Activated naive CD4-positive, alpha-beta T cell treated with anti-CD3 and anti-CD28 coated beads for 36 hours (primary cell): ENCODE results near the gene PTPRN2. TPM values are rescaled to one million over a fixed set of nuclear protein-coding genes. Genes with fewer than 3 reads are reported as not detected.

Experiments
- CTCF ChIA-PET: fragments of 350-600 bp; sonication (Branson Sonifier 250); formaldehyde crosslinking; loops from one replicate; lab custom pipeline; 2021; ENCODE audit warnings: antibody characterized with exemption; lab: Charles Lee
- DNase-seq: peaks from one replicate; pipeline ENCODE4 v3.0.0-alpha.2; 2020
- H3K27ac Mint-ChIP-seq: one replicate; pipeline ENCODE4 v1.8.0; 2021; ENCODE audit warnings: mild to moderate bottlenecking, mixed read lengths
- H3K27me3 Mint-ChIP-seq: one replicate; pipeline ENCODE4 v1.8.0; 2021; ENCODE audit warnings: low read depth, mixed read lengths
- H3K36me3 Mint-ChIP-seq: one replicate; pipeline ENCODE4 v1.8.0; 2021; ENCODE audit warnings: low read depth, mixed read lengths
- H3K4me1 Mint-ChIP-seq: one replicate; pipeline ENCODE4 v1.8.0; 2021; ENCODE audit warnings: low read depth, mixed read lengths
- H3K4me3 Mint-ChIP-seq: one replicate; pipeline ENCODE4 v1.8.0; 2021; ENCODE audit warnings: mild to moderate bottlenecking, moderate library complexity, mixed read lengths
- H3K9me3 Mint-ChIP-seq: one replicate; pipeline ENCODE4 v1.8.0; 2021; ENCODE audit warnings: mixed read lengths
- intact Hi-C: fragments of 100-400 bp; cut with micrococcal nuclease; formaldehyde crosslinking; loops from one replicate; pipeline ENCODE4 v1.15.1; 2023
- total RNA-seq, 2 experiments: library from RNA; stranded (reverse); gene quantifications; one replicate each; pipeline ENCODE4 v1.2.3, GENCODE V29; 2021

PTPRN2 gene
- total RNA-seq, 2 experiments from 2014 or later = 0.54 to 0.62 TPM

DNA sequence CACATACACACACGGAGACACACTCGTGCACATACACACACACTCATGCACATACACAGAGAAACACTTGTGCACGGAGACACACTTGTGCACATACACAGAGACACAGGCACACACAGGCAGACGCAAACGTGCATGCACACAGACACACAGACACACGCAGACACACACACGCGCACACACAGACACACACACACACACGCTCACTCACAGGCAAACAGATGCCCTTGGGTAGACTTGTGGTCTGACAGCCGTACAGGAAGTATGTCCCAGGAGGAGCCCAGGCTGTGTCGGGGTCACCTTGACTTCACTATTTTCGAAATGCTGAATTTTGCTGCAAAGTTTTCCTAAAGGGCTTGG, 712.8 kb downstream of the PTPRN2 start:
- no peaks in the 10 kb centered on the region for H3K36me3 Mint-ChIP-seq
- H3K27me3 Mint-ChIP-seq = no peaks in the 10 kb centered on the region
- intact Hi-C loops = loop anchor here (1.0 to 10.0 kb wide), 6 partner anchors 24 to 477 kb away; no protein-coding TSS in a partner anchor
- H3K4me1 Mint-ChIP-seq = peaks cover 45% of the 10 kb centered on the region
- no peaks in the 10 kb centered on the region for H3K9me3 Mint-ChIP-seq
- peak overlapping the region; percentile 60 for H3K4me3 Mint-ChIP-seq
- CTCF ChIA-PET = interaction anchor here (0.8 to 1.0 kb wide), 3 partner anchors 11 to 252 kb away, joined by 3 read pairs; no protein-coding TSS in a partner anchor
- H3K27ac Mint-ChIP-seq = no peak overlapping the region
- DNase-seq = peak; percentile 22

DNA sequence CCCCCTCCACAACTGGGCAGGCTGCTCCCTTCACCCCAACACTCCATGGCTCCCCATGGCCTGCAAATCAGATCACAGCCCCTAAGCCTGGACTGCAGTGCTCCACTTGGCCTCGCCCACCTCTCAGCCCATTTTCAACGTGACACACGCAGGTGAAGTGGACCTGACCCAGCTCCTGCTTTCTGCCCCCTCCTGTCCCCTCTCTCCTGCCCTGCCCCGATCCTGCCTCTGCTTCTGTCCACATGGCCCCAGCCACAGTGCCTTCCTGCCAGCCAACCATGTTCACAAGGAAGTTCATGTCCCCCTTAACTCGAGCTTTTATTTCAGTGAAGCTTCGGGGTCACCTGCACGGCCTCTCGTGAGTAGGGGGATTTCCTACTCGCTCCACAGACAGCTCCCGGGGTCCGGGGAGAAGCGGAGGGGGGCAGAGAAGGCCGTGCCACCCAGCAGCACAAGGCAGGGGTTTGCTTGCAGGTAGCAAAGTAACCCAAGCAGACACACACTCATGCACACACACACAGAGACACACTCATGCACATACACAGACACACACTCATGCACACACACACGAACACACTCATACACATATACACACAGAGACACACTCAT, 713.3 kb downstream of the PTPRN2 start:
- Mint-ChIP-seq H3K27me3 (no peaks in the 10 kb centered on the region), H3K27ac (no peak overlapping the region), H3K36me3 (no peaks in the 10 kb centered on the region), H3K9me3 (no peaks in the 10 kb centered on the region), H3K4me1 (peaks cover 45% of the 10 kb centered on the region), H3K4me3 (no peak overlapping the region)
- intact Hi-C loops = loop anchor here (2.0 to 10.0 kb wide), 3 partner anchors 24 to 370 kb away; no protein-coding TSS in a partner anchor
- no peak for DNase-seq
- CTCF ChIA-PET = interaction anchor here (1.0 kb wide), 1 partner anchor 49 kb away, joined by 3 read pairs; no protein-coding TSS in a partner anchor

DNA sequence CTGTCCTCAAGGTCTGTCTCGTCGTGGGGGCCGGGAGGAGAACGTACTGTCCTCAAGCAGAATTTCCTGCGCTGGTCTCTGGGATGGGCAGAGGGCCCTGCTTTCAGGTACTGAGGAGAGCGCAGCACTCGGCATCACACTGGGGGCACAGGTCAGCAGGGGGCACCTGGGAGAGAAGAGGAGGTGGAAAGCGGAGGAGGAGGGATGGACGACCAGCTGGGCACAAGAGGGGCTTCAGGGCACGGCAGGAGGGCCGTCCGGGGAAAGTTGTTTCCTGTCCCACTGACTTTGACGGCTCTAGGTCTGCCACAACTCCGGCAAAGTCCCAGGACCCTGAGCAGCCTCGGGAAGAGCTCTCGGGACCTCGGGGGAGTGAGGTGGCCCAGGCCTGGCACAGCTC, 714.0 kb downstream of the PTPRN2 start:
- CTCF ChIA-PET = interaction anchor here (1.0 kb wide), 1 partner anchor 48 kb away, joined by 3 read pairs; no protein-coding TSS in a partner anchor
- intact Hi-C loops = loop anchor here (2.0 to 10.0 kb wide), 3 partner anchors 23 to 369 kb away; no protein-coding TSS in a partner anchor

DNA sequence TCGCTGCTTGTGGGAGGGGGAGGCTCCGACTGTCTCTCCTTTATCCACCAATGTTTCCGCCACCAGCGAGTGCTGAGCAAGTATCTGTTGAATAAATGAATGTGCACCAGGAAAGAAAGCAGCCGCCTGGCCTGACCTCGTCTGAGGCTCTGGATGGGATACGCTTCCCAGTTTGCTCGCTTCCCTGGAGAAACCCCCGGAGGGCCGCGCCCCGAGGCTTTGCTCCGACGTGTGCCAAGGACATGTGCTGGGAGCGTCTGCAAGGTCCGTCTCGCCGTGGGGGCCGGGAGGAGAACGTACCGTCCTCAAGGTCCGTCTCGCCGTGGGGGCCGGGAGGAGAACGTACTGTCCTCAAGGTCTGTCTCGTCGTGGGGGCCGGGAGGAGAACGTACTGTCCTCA, 714.4 kb downstream of the PTPRN2 start:
- Mint-ChIP-seq H3K27me3 (no peaks in the 10 kb centered on the region), H3K36me3 (no peaks in the 10 kb centered on the region), H3K27ac (no peak overlapping the region), H3K4me3 (no peak overlapping the region), H3K9me3 (no peaks in the 10 kb centered on the region), H3K4me1 (peaks cover 45% of the 10 kb centered on the region)
- DNase-seq = no peak
- CTCF ChIA-PET = no interaction called here
- intact Hi-C loops = loop anchor here (10.0 kb wide), 2 partner anchors 178 to 368 kb away; no protein-coding TSS in a partner anchor

More for the DNA sequence above, 714.0 kb downstream of the PTPRN2 start:
- Mint-ChIP-seq H3K4me3 (no peak overlapping the region), H3K36me3 (no peaks in the 10 kb centered on the region), H3K27me3 (no peaks in the 10 kb centered on the region), H3K4me1 (peaks cover 45% of the 10 kb centered on the region), H3K27ac (no peak overlapping the region), H3K9me3 (no peaks in the 10 kb centered on the region)
- no peak for DNase-seq

DNA sequence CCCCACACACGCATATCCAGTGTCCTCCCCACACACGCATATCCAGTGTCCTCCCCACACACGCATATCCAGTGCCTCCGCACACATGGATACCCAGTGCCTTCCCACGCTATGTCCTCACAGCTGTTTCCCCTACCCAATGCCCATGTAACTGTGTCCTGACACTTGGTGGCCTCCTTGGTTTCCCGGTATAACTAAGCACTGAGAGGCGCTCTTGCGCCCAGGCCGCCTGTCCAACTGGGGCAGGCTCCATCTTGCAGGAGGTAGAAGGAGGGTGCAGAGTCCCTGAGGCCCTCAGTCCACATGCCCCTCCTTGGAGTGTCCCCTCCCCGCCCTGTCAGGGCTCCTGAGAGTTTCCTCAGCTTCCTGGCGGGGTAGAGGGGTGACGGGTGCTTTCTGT, 715.2 kb downstream of the PTPRN2 start:
- no peak overlapping the region for H3K27ac Mint-ChIP-seq
- intact Hi-C loops = loop anchor here (10.0 kb wide), 2 partner anchors 178 to 368 kb away; no protein-coding TSS in a partner anchor
- H3K4me1 Mint-ChIP-seq = peaks cover 45% of the 10 kb centered on the region
- no peaks in the 10 kb centered on the region for H3K36me3 Mint-ChIP-seq
- H3K27me3 Mint-ChIP-seq = no peaks in the 10 kb centered on the region
- peaks cover under 1% of the 10 kb centered on the region for H3K9me3 Mint-ChIP-seq
- no peak for DNase-seq
- no peak overlapping the region for H3K4me3 Mint-ChIP-seq
- CTCF ChIA-PET = no interaction called here

DNA sequence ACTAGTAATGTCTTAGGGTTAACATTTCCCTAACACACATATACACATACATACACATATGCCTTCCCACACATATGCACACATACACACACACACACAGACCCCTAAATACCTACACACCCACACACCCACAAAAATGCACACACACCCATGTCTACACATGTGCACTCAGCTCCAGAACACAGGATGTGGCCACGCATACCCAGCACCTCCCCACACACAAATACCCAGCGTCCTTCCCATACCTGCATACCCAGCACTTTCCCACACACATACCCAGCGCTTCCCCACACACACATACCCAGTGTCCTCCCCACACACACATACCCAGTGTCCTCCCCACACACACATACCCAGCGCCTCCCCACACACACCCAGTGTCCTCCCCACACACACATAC, 715.9 kb downstream of the PTPRN2 start:
- intact Hi-C loops = loop anchor here (10.0 kb wide), 2 partner anchors 177 to 367 kb away; no protein-coding TSS in a partner anchor
- CTCF ChIA-PET = interaction anchor here (0.6 kb wide), 1 partner anchor 8 kb away, joined by 3 read pairs; no protein-coding TSS in a partner anchor

DNA sequence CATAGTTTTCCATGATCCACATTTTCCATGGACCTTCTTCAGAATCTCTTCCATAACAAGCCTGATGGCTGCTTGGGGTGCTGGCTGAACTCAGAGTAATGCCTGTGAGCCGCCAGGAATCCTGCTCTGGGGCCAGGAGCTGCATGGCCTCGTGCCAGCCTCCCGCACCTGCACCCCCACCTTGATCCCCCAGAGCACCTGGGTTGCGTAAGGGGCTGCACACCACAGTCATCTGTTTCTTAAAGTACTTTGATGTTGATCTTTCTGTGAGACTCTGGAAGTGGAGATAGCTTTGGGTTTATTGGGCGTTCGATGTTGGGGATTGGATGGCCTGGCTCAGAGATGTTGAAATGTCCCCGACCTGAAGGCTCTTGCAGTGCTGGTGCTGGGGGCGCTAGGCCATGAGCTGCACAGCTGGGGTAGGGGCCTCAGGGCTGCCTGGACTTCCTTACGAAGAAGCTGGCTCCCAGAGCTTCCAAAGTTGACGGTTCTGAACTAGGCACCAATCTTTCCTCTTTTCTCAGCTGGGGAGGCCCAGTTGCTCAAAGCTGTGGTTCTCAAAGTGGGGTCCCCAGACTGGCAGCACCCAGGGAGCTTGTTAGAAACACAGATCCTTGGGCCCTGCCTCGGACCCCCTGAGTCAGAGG, 716.9 kb downstream of the PTPRN2 start:
- Mint-ChIP-seq H3K4me3 (no peak overlapping the region), H3K36me3 (no peaks in the 10 kb centered on the region), H3K27ac (no peak overlapping the region), H3K27me3 (no peaks in the 10 kb centered on the region), H3K9me3 (peaks cover 2% of the 10 kb centered on the region), H3K4me1 (peaks cover 45% of the 10 kb centered on the region)
- no peak for DNase-seq
- CTCF ChIA-PET = no interaction called here
- intact Hi-C loops = loop anchor here (10.0 kb wide), 2 partner anchors 176 to 366 kb away; no protein-coding TSS in a partner anchor

More for the DNA sequence above, 715.9 kb downstream of the PTPRN2 start:
- H3K27ac Mint-ChIP-seq = no peak overlapping the region
- peak; percentile 21 for DNase-seq
- no peak overlapping the region for H3K4me3 Mint-ChIP-seq
- peaks cover 2% of the 10 kb centered on the region for H3K9me3 Mint-ChIP-seq
- H3K36me3 Mint-ChIP-seq = no peaks in the 10 kb centered on the region
- H3K27me3 Mint-ChIP-seq = no peaks in the 10 kb centered on the region
- H3K4me1 Mint-ChIP-seq = peaks cover 45% of the 10 kb centered on the region

DNA sequence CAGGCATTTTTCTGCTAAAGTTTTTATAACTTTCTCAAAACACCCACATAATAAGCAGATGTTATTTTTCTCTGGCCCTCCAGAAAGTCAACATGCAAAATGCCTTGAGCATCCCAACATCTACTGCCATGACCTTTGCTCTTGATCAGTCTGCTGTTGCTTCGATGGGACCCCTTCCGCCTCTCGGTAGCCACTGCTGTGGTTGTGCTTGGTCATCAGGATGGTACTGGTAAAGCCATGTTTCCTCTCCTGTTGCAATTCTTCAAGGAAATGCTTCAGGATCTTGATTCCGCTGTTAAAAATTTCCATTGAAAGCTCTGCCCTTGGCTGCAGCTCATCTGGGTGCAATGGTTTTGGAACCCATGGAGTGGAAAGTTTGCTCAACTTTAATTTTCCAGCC, 717.8 kb downstream of the PTPRN2 start:
- Mint-ChIP-seq H3K4me1 (peaks cover 39% of the 10 kb centered on the region), H3K4me3 (no peak overlapping the region), H3K27me3 (no peaks in the 10 kb centered on the region), H3K9me3 (peaks cover 2% of the 10 kb centered on the region), H3K27ac (no peak overlapping the region), H3K36me3 (no peaks in the 10 kb centered on the region)
- DNase-seq = no peak
- CTCF ChIA-PET = no interaction called here
- intact Hi-C loops = loop anchor here (10.0 kb wide), 2 partner anchors 175 to 365 kb away; no protein-coding TSS in a partner anchor

DNA sequence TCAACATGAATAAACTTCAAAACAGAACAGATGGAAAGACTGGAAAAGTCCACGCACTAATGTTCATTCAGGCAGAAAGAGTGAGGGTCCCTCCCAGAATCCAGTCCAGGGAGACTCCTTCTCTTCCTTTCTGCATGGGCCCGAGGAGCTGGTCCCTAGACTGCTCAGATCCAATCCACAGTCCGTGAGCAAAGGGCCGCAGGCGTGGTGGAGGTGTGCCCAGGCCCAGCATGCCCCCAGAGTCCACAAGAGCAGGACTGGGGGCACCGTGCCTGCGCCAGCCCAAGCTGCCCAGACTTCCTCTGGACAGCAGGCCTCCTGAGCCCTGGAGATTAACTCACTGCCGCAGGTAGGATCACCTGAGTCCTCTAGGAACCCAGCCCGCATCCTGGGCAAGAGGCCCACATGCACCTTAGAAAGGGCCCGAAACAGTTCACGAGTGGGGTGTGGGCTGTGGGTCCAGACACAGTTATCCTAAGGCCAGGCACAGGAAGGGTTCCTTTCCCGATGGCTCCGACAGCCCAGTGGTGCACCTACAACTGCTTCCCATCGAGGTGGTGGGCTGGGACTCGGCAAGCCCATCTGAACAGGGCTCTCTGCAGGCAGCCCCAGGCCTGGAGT, 719.8 kb downstream of the PTPRN2 start:
- intact Hi-C loops = no loop called here
- no peaks in the 10 kb centered on the region for H3K36me3 Mint-ChIP-seq
- H3K27ac Mint-ChIP-seq = no peak overlapping the region
- DNase-seq = no peak
- CTCF ChIA-PET = interaction anchor here (0.6 kb wide), 1 partner anchor 11 kb away, joined by 3 read pairs; no protein-coding TSS in a partner anchor
- peaks cover 2% of the 10 kb centered on the region for H3K9me3 Mint-ChIP-seq
- no peaks in the 10 kb centered on the region for H3K27me3 Mint-ChIP-seq
- H3K4me1 Mint-ChIP-seq = peaks cover 25% of the 10 kb centered on the region
- no peak overlapping the region for H3K4me3 Mint-ChIP-seq

DNA sequence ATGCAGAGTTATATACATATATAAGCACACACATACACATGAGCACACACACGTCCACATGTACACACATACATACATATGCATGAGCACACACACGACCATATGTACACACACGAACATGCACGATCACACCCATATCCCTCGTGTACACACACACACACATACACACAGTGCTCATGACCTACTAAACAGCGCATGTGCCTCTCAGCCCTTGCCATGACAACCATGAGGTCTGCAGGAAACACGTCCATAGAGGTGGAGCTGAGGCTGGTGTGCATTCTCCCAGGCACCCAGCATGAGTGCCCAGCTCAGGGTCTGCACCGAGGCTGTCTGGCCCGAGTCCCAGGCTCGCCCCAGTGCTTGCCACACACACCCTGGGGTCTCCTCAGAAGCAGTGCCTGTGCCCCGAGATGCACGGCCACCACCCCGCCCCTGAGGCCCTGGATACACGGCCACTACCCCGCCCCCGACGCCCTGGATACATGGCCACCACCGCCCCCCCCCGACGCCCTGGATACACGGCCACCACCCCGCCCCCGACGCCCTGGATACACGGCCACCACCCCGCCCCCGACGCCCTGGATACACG, 721.2 kb downstream of the PTPRN2 start:
- H3K27ac Mint-ChIP-seq = no peak overlapping the region
- H3K4me1 Mint-ChIP-seq = peaks cover 12% of the 10 kb centered on the region
- CTCF ChIA-PET = no interaction called here
- H3K36me3 Mint-ChIP-seq = no peaks in the 10 kb centered on the region
- H3K27me3 Mint-ChIP-seq = no peaks in the 10 kb centered on the region
- H3K9me3 Mint-ChIP-seq = peaks cover 2% of the 10 kb centered on the region
- no peak for DNase-seq
- H3K4me3 Mint-ChIP-seq = no peak overlapping the region
- intact Hi-C loops = no loop called here

DNA sequence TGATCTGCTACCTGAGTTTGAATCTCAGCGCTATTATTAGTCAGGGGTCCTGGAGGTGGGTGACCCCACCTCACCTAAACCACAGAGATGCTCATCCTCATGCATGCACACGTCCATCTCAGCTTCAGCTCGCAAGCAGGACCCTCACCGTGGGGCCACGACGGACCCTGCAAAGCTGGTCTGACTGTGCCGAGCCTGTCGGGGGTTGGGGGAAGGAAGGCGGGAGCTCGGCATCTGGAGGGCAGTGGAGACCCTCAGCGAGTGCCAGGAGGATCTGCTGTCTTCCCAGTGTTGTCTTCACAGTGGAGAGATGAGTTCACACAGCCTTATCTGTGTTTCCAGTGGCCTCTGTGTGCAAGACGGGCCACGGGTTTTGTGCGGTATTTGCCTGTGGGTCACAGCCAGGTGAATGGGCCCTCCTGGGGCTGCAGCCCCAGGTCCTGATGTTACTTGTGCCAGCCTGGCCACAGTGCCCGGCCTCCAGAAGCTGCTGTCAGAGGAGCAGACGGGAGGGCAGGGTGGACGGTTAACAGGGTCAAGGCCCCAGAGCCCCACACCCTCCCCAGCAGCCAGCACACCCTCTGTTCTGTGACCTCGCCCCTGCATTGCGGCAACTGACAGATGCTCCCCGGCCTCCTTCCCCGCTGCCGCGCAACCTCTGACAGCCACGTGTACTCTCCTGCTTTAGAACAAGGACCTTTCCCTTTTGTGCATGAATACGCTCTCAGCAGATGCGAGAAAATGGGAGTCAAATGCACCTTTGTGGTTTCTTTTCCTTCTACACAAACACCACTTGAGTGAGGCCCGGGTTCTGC, 722.1 kb downstream of the PTPRN2 start:
- Mint-ChIP-seq H3K27ac (no peak overlapping the region), H3K9me3 (peaks cover 2% of the 10 kb centered on the region), H3K36me3 (no peaks in the 10 kb centered on the region), H3K4me1 (peaks cover 5% of the 10 kb centered on the region), H3K27me3 (no peaks in the 10 kb centered on the region), H3K4me3 (no peak overlapping the region)
- CTCF ChIA-PET = no interaction called here
- intact Hi-C loops = no loop called here
- DNase-seq = no peak
